Activated CD4-positive, alpha-beta T cell treated with anti-CD3 and anti-CD28 coated beads, Interleukin-2, amount 50 U/mL, for 16 hours (primary cell): ENCODE results near the gene SRSF3.
"Not testable (repeated sequence)": the region's sequence is repeated elsewhere in the genome, so short reads cannot be mapped to it uniquely, and the experiment has no call there.

ENCODE experiments used
- DNase-seq: peaks from one replicate; pipeline ENCODE4 v3.0.0-alpha.2; 2020

The SRSF3 gene

DNA sequence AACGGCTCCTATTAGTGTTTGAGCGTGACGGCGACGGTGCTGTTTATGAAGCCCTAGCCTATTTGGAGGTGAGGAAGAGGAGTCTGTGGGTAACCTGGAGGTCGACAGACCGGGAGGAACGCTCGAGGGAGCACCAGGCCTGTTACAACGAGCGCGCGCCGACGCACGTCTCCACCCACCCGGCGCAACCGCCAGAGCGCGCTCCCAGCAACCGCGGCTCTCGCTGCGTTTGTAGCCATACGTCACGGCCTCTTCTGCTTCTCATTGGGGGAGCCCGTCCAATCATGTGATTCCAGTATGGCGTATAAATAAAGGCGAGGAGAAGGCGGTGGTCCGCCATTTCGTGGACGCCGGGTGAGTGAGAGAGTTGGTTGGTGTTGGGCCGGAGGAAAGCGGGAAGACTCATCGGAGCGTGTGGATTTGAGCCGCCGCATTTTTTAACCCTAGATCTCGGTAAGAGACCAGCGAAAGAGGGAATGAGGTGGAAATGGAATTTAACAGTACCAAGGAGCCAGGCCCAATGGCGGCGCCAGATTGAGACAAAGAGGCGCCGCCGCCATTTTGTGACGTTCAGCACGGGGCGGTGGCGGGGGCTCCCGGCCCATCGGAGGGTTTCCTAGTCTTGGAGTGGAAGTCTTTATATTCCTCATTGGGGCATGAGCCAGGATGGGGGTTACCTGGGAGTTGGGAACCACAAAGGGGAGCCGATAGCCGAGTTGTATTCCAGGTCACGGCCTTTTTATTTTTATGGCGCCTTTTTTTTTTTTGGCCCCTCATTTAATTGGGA, at the start of gene SRSF3:
SRSF3 (plus strand) TSS at position 334 of the 787 bp plus-strand sequence. CDS start 2,401 bp downstream, outside the sequence.
- peak; percentile 99 for DNase-seq

GRCh38 chr6:36545767-36546307, 48.3 kb upstream of the SRSF3 start:
- no peak for DNase-seq

GRCh38 chr6:36546308-36546919, 47.7 kb upstream of the SRSF3 start:
- DNase-seq, result peak; percentile 26

GRCh38 chr6:36546920-36547645, 47.1 kb upstream of the SRSF3 start, which contains the start of gene STK38:
STK38 (minus strand) TSS chr6:36547479; CDS start chr6:36540202, 7,277 bp downstream.
- peak; percentile 94 for DNase-seq

DNA sequence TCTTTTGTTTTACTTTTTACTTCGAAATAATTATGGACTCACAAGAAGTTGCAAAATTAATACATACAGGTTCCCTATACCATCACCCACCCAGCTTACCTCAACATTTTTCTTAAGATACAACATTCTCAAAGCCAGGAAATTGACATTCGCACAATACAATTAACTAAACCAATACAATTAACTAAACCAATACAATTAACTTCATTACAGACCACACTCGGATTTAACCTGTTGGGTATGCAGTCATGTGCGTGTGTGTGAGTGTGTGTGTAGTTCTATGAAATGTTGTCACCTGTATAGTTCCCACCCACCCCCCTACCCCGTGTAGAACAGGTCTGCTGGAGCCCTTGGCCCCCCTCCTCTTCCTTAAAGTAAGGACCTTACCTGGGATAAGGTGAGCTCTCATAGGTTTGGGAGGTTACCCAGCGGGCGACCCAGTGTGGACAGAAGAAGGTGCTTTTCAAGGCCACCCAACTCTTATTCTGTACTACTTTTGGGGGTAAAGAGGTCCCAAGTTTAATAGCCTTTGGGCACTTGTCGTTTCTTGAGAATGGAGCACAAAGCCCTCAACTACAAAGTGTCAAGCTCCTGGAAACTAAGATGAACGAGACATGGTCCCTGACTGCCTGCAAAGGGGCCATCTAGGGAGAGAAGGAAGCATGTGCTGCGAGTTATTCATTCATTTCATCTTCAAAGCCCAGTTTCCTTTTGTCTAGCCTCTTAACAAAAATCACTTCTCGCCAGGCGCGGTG, 46.3 kb upstream of the SRSF3 start:
- no peak for DNase-seq

GRCh38 chr6:36548401-36548743, 45.8 kb upstream of the SRSF3 start:
- DNase-seq, result no peak

DNA sequence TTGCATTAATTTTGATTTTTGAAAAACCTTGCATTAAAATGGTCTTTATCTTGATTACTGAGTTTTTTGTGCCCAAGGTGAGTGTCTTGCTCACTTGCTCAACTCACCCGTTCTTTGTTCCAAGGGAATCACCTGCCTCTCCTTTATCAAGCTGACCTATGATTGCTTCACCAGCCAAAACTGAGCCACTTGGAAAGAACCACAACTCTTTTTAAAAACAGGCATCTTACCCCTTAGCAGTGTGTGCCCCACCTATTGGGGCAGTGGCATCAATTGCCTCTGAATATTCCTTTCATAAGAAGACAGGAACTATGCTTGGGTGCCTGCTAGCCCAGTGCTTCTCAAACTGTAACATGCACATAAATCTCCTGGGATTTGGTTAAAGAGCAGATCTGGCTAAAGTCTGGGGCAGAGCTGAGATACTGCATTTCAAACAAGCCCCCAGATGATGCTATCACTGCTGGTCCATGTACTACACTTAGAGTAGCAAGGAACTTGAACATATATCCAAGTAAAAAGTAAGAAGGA, 43.6 kb upstream of the SRSF3 start:
- DNase-seq, result no peak

DNA sequence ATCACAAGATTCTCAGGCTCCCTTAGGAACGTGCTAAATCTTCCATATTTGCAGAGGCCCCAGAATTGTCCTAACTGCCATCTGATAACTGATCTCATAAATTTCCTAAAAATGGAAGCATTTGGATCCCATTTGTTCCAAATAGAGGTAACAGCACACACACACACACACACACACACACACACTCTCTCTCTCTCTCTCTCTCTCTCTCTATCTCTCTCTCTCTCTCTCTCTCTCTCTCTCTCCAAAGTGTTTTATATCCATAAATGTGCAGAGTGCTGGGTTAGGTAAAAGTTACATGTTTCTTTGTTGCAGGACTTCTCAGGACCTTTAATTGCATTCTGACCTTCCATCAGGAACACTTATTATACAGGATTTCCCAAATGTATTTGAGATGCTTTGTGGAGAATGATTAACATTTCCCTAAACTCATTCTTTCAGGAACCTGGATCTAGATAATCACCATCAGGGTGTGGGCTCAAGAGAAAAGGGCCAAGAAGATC, 38.4 kb upstream of the SRSF3 start:
- no peak for DNase-seq

DNA sequence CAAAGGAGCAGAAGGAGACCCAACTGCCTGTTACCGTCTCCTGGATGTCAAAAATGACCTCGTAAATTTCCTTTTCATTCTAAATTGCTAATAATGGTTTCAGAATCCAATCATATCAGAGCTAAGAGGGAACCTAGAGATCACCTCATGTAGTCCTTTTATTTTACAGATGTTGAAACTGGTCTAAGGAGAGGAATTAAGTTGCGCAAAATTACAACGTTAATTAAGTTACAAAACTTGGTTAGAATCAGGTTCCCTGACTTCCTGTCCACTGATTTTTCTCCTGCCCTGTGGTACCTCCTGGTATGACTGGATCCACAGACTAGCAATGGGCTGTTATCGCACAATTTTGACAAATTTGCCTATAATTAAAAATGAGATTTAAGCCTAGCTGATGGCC, 37.9 kb upstream of the SRSF3 start:
- DNase-seq, result no peak

DNA sequence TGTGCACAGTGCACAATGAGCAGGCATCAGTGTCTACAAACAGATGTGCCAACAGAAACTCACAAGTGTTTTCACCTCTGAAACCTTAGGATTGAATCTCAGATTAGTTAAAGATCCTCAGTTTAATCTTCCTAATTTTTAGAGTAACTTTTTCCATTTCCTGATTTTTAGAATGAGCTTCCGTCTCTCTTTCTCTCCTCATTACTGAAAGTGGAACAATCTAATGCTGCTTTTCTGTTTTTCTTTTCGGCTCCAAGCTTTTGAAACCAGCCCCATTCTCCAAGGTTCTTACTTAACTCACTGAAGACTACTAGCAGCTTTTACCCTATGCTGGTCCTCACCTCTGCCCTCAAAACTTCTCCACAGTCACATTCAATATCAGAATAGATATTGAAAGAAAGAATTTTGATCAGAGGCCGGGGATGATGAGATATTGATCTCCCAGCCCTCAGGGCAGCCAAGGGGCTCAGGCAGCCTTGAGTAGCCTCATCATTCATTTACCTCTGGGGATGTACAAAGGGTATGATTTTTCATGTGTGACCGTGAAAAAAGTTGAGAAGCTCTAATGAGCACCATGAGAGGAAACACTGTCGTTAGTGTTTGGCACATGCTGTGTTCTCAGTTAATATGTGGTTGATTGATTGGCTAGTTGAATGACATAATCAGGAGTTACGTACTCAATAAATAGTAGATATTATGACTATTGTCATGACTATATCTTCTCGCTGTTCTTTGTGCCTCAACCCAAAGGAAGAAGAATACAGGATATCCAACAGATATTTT, 35.0 kb upstream of the SRSF3 start:
- DNase-seq, result no peak

DNA sequence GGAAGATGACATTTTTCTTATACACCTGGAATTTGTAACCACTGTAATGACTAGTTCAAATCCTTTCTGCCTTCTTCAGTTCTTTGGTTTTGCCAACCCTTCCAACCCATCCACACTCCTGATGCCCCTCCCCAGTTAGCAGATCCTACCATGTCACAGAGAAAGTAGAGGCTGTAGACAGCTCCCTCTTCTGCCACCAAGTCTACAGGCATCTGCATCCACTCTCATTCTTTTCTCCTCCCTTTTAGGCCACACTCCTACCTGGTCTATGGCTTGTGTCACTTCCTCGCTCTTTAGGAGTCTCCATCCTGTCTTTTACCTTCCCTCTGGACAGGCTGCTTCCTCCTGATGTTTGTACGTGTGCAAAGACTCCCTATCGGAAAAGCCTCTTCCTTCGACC, 33.3 kb upstream of the SRSF3 start:
- no peak for DNase-seq

- no peak for DNase-seq
These were observed 30.8 kb upstream of the SRSF3 start for GRCh38 chr6:36563237-36563927.

- DNase-seq, result no peak
These were observed 30.3 kb upstream of the SRSF3 start for GRCh38 chr6:36563928-36564284.

- DNase-seq, result no peak
These were observed 27.7 kb upstream of the SRSF3 start for GRCh38 chr6:36566418-36566905.

- DNase-seq, result no peak
These were observed 23.9 kb upstream of the SRSF3 start for GRCh38 chr6:36570264-36570663.

GRCh38 chr6:36571122-36572043, 22.8 kb upstream of the SRSF3 start:
- DNase-seq, result no peak

GRCh38 chr6:36572353-36573311, 21.5 kb upstream of the SRSF3 start:
- DNase-seq, result not testable (repeated sequence)

GRCh38 chr6:36574679-36575078, 19.5 kb upstream of the SRSF3 start:
- no peak for DNase-seq
